Hepatocyte (in vitro differentiated cells): Measurements from ENCODE around the gene NDC1.

Experiments used
- CTCF ChIP-seq: fragments of 200-600 bp; sonication (generic); IDR thresholded peaks from 2 replicates; pipeline ENCODE4 v1.5.1; 2016; ENCODE audit warnings: antibody characterized with exemption, mild to moderate bottlenecking; ENCODE audit not compliant: poor library complexity
- EZH2 ChIP-seq: fragments of 200-600 bp; sonication (generic); IDR thresholded peaks from 2 replicates; pipeline ENCODE4 v1.6.1; 2016; ENCODE audit warnings: antibody characterized with exemption, mild to moderate bottlenecking, borderline replicate concordance
- EZH2phosphoT487 ChIP-seq: fragments of 200-600 bp; sonication (generic); IDR thresholded peaks from one replicate; pipeline ENCODE4 v1.6.1; 2018; ENCODE audit warnings: antibody characterized with exemption, mild to moderate bottlenecking, low read depth, moderate library complexity; ENCODE audit not compliant: unreplicated experiment, severe bottlenecking

GRCh38 chr1:53763911-53764310 lies 74.2 kb downstream of the NDC1 start:
- no peak for TF ChIP-seq CTCF
- no peak for TF ChIP-seq EZH2phosphoT487
- no peak for TF ChIP-seq EZH2
